NCI-H2196 (cell line): Measurements from ENCODE around the gene GSDME.
"Not testable (repeated sequence)": the region's sequence is repeated elsewhere in the genome, so short reads cannot be mapped to it uniquely, and the experiment has no call there.

Source experiments
- DNase-seq: peaks from one replicate; lab custom pipeline; 2025; ENCODE audit not compliant: unreplicated experiment; lab: John Stamatoyannopoulos, UW

Gene GSDME

DNA sequence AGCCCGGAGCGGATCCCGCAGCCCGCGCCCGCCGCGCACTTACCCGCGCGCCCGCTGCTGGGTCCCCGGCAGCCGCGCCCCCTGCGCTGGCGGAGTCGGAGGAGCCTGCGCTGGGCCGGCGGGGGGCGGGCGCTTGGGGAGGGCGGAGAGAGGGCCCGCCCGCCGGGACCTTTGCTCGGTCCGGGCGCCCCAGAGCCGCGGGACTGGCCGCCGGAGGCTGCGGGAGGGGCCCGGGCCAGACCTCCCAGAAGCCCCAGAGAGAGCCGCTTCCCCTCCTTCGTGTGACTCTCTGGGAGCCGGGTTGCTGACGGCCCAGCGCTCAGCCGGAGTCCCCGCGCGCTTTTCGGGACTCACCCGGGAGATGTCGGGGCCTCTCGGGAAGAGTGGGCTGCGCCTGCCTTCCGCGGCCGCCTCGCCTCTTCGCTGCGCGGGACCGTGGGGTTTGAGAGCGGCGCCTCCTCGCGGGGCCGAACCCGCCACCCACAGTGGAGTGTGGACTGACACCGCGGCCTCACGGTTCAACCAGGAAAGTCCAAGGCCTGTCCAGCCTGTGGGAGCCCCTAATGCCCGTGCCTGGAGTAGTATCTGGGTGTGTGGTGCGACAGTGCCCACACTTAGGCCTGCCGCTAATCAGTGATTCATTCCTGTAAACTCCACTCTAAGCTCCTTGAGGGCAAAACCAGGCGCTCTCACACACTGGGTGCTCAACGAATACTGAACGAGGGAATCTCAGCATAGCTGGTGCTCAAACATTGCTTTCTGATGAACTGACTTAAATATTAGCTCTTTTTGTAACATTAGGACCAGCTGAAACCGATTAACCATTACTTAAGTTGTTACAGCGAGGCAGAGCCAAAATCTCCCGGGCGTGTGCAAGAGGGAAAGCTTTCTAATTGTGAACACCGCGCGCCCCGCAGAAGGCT lies at the start of gene GSDME:
TSS of gene GSDME (minus strand) at position 112 of the 923 bp plus-strand sequence. CDS start 7,690 bp downstream, outside the sequence.
- no peak for DNase-seq

DNA sequence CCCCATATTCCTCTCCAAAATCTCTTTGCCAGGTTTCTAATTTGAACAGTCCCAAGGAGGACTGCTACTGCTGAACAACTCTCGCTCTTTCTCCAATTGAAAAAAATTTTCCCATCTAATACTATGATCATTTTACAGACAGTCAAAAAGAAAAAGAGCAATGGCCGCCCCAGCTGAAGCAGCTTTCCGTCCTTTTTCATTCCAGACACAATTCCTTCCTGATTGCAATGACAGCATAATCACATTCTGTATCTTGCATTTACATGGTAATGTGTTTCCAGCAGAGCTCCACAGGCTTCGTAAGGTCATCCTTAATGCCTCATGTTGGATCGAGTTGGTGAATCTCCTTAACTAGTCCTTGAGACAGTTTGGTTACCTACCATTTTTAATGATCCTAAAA lies 45.0 kb upstream of the GSDME start:
- no peak for DNase-seq

DNA sequence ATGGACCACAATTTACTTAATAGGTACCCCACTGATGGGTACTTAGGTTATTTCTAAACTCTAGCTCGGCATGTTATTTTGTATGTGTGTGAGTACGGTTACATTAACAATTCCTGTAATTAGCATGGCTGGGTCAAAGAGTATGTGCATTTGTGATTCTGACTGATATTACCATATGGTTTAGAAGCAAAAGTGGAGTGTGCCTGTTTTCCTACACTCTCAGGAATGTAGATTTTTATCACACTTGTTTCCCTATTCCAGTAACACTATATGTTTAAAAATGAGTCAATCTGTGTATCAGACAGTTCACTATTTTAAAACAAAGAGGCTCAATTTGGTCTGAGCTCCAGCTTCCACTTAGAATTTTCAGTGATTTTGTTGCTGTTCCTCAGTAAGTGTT lies 44.6 kb upstream of the GSDME start:
- no peak for DNase-seq

DNA sequence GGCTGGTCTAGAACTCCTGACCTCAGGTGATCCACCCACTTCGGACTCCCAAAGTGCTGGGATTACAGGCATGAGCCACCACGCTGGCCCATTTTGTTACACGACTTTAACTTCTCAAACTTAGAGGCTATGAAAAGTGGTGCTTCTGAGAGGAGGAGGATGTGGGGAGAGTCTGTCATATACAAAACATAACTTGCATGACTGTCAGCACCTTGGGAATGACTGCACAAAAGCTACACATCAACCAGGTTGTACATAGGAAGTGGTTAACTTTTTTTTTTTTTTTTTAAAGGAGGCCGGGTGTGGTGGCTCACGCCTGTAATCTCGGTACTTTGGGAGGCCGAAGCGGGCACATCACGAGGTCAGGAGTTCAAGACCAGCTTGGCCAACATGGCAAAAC lies 43.4 kb upstream of the GSDME start:
- no peak for DNase-seq

DNA sequence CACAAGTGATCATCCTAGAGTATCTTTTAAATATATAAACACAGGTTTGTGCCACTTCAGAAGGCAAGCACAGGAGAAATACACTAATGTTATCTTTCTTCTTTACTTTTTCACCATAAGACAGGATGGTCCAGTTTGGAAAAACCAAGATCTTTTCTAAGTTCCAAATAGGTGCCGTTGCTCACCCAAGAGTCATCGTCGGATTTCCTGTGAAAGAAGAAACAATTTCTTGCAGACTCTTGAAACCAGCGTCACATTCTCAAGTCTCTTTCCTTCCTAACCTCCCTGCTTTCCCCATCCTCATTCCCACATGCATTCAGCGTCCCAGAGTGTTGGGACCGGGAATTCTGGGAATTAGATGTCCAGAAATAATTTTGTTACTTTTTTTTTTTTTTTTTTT lies 42.8 kb upstream of the GSDME start:
- DNase-seq, result no peak

DNA sequence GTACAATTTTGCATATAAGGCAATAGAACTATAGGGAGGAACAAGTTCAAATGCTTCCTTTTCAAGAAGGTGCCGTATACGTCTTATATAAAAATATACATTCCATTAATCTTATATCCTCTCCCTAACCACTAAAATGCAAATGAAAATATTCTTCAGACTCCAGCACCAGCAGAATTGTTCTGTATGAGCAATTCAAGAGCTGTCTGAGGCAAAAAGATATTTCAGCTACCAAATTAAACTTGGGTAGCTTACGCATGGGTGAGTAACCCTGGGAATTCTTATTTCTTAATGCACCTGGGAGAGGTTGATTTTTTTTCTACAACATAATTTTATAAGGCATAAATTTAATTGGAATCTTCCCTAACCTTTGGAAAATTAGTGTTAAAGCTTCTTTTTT lies 42.2 kb upstream of the GSDME start:
- no peak for DNase-seq

GRCh38 chr7:24798261-24798660 lies 41.0 kb upstream of the GSDME start:
- DNase-seq, result no peak

GRCh38 chr7:24797270-24797669 lies 40.0 kb upstream of the GSDME start:
- DNase-seq, result no peak

GRCh38 chr7:24795407-24795767 lies 38.1 kb upstream of the GSDME start:
- DNase-seq, result no peak

GRCh38 chr7:24794751-24795406 lies 37.6 kb upstream of the GSDME start:
- not testable (repeated sequence) for DNase-seq

DNA sequence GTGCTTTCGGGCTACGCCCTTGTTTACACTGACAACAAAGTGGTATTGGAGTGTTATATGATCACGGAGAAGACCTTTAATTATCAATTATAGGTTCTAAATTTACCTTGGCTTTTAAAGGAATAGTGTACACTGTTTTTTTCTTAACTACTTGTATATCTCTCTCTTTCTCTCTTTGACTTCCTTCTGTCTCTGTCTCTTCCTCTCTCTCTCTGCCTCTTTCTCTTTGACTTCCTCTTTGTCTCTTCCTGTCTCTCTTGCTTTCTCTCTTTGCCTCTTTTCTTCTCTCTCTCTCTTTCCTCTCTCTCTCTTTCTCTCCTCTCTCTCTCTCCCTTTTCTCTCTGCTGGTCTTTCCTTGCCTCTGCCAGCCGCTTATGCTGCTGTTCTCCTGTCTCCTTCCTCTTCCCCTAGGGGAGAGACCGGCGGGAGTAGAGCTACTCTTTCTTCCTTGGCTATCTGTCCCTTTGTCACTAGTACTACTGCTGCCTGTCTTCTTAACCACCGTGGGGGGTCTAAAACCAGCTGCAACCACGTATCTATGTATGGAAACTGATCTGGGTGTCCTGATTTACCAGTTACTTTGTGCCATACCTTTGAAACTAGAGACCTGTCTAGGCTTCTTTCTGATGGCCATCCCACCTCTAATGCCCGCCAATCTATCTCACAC lies 36.9 kb upstream of the GSDME start:
- DNase-seq, result no peak

DNA sequence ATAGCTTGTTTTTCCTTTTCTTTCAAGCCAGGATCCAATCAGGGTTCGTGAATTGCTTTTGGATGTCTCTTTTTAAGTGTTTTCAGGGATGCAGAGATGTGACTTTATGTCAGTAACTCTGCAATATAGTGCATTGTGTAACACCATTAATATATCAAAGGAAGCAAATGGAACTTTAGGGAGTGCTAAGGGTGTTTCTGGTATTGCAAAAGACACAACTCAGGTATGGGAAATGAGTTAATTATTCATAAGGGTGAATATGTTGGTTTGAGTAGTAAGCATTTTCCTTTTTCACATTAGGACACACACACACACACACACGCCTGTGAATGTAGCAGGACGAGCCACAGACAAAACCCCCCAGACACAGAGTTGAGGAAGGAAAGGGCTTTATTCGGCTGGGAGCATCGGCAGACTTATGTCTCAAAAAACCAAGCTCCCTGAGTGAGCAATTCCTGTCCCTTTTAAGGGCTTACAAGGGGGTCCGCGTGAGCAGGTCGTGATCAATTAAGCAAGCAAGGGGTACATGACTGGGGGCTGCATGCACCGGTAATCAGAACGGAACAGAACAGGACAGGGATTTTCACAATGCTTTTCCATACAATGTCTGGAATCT lies 31.8 kb upstream of the GSDME start:
- DNase-seq, result no peak

DNA sequence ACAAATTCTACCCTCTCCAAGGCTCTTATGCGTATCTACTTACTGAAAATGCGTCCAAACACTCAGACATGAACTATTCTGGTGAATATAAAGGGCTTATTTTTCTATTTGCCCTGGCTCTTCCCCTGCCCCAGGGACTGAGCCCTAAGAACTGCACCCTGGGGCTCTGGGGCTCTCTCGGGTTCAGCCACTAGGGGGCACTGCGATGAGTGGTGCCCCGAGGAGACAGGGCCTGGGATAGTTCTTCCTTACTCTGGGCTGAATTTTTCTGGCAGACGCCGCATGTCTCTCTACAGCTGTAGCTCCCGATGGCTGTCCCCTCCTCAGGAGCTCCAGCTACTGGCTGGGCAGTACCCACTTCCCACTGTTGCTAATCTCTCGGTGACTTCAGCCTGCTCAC lies 30.8 kb upstream of the GSDME start:
- DNase-seq, result no peak

GRCh38 chr7:24786941-24787340 lies 29.7 kb upstream of the GSDME start:
- DNase-seq, result no peak

DNA sequence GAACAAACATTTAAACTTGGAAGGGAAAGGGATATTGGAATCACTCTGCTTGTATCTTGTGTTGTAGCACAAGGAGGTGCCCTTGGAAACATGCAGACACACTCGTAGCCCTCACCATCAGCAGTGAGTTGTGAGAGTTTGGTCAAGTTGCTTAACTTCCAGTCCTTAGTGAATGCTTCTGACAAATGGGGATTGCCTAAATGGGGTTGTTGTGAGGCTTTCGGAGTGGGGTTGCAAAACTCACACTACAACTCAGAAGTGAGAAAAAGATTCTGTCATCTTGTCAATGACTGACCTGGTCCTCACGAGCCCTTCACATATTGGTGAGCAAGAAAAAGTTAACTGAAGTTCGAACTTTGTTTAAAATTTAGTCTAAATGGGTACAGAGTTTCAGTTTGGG lies 29.0 kb upstream of the GSDME start:
- no peak for DNase-seq

DNA sequence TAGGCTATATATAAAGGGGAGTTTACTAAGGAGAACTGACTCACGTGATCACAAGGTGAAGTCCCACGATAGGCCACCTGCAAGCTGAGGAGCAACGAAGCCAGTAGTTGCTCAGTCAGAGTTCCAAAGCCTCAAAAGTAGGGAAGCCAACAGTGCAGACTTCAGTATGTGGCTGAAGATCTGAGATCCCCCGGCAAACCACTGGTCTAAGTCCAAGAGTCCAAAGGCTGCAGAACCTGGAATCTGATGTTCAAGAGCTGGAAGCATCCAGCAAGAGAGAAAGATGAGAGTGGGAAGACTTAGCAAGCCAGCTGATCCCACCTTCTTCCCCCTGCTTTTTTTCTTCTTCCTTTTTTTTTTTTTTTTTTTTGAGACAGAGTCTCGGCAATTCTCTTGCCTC lies 27.0 kb upstream of the GSDME start:
- no peak for DNase-seq

DNA sequence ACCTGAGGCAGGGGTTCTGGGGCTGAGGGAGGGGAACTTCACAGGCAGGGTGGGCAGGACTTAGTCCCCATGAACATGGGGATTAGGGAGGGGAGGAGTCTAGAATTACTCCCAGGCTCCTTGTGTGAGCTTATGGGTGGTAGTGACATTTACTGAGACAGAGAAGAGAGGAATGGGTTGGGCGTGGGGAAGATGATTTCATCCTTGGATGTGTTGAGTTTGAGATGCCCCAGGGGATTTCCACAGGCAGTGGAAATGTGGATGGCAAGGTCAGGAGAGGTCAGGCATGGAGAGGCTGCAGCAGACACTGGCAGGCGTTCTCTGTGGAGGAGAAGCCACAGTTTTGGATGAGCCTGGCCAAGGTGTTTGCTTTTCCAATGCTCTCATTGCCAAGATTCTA lies 26.4 kb upstream of the GSDME start:
- no peak for DNase-seq

DNA sequence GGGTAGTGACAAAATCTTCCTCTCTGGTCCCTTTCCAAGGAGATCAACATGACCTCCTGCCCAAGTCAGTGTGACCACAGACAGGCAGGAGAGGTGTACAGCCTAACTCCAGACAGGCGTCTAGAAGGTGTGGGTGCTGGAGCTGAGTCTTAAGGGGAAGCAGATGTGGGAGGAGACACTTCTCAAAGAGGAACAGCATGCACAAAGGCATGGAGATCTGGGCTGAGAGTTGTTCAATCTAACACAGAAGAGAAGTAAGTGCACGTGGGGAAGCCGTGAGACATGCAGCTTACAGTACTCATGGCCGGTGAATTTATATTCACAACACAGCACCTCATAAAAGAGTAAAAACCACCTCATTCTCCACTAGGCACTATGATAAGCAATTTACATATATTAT lies 23.8 kb upstream of the GSDME start:
- DNase-seq, result no peak

- no peak for DNase-seq
Observed at GRCh38 chr7:24779283-24779655, 22.0 kb upstream of the GSDME start.

GRCh38 chr7:24778543-24779282 lies 21.4 kb upstream of the GSDME start:
- DNase-seq, result no peak

- no peak for DNase-seq
Observed at GRCh38 chr7:24777806-24778205, 20.5 kb upstream of the GSDME start.
